HFF-Myc (cell line): ENCODE measurements around the gene CCNL1.
A peak's percentile ranks its signal among the peaks of the same experiment; 100 is the strongest.

ENCODE experiments used
- DNase-seq: peaks from one replicate; pipeline ENCODE4 v3.0.0-alpha.2; 2011; ENCODE audit warnings: low read depth; ENCODE audit errors: extremely low read depth
- H3K4me3 ChIP-seq: replicated peaks from 2 replicates; pipeline ENCODE4 v1.5.1; 2011; ENCODE audit warnings: low read depth, mild to moderate bottlenecking, control low read depth, low read length
- CTCF ChIP-seq: IDR thresholded peaks from 2 replicates; pipeline ENCODE4 v1.5.1; 2012; ENCODE audit warnings: mild to moderate bottlenecking, low read depth, low read length, control low read depth; ENCODE audit errors: missing control alignments

The CCNL1 gene

GRCh38 chr3:157159037-157159761 is 748 bp downstream of the CCNL1 start:
- H3K4me3 ChIP-seq = peak overlapping the region; percentile 97
- TF ChIP-seq CTCF = no peak
- DNase-seq = no peak

- H3K4me3 ChIP-seq = peak overlapping the region; percentile 97
- no peak for TF ChIP-seq CTCF
- no peak for DNase-seq
Measured at GRCh38 chr3:157157836-157158235, 2.1 kb downstream of the CCNL1 start.

- peak overlapping the region; percentile 97 for H3K4me3 ChIP-seq
Measured at GRCh38 chr3:157156837-157157635, 2.9 kb downstream of the CCNL1 start.

GRCh38 chr3:157155591-157155990 is 4.4 kb downstream of the CCNL1 start:
- H3K4me3 ChIP-seq = peak overlapping the region; percentile 97
- TF ChIP-seq CTCF = no peak
- DNase-seq = no peak

More at GRCh38 chr3:157156837-157157635, 2.9 kb downstream of the CCNL1 start:
- TF ChIP-seq CTCF = no peak
- DNase-seq = no peak

GRCh38 chr3:157154563-157155330 is 5.2 kb downstream of the CCNL1 start:
- peak overlapping the region; percentile 97 for H3K4me3 ChIP-seq
- DNase-seq = no peak
- TF ChIP-seq CTCF = no peak

- TF ChIP-seq CTCF = no peak
- H3K4me3 ChIP-seq = no peak overlapping the region
- no peak for DNase-seq
Measured at GRCh38 chr3:157152930-157153329, 7.0 kb downstream of the CCNL1 start.
